GM19452 (cell line): ENCODE measurements around the gene TOX2.

Experiments
- ATAC-seq: cut with Tn5 transposase; IDR thresholded peaks from one replicate; pipeline ENCODE4 v1.9.1; 2021; ENCODE audit not compliant: unreplicated experiment

Gene TOX2

GRCh38 chr20:43915211-43916072 is 790 bp downstream of the TOX2 start:
- ATAC-seq = no peak

DNA sequence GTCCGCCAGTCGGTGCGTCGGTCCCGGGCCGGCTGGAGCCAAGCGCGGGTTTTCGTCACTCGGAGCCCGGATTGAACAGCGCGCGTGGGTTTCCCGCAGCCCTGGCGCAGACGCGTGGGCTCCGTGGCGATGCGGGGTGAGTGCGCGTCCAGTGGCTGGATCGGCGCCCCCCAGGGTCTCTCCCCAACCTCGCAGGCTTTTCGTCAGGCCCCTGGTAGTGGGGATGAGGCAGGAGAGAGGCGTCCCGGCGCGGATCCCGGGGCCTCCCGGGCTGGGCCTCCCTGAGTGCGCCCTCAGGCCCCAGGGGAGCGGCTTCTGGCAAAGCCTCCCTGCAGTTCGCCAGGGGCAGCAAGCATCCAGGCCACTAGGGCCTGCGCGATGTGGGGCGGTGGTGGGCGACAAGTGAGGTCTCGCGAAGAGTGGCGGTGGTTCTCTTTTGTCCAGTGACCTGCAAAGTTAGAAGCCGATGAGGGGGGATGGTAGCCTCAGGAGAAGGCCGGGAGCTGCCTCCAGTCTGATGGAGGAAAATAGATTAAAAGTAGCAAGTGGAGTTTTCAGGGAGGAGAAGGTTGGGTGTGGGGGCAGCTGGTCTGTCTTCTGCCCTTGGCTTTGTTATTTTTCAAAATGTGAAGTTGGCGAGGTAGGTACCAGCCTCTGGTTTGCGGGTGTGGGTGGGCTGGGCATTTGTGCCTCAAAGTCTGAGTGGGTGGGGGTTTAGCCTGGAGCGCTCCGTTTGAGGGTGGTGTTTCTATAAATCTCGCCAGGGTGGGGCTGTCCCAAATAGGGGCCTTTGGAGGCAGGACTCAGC is 1.6 kb downstream of the TOX2 start:
- no peak for ATAC-seq

GRCh38 chr20:43916881-43917371 is 2.3 kb downstream of the TOX2 start:
- ATAC-seq = no peak

DNA sequence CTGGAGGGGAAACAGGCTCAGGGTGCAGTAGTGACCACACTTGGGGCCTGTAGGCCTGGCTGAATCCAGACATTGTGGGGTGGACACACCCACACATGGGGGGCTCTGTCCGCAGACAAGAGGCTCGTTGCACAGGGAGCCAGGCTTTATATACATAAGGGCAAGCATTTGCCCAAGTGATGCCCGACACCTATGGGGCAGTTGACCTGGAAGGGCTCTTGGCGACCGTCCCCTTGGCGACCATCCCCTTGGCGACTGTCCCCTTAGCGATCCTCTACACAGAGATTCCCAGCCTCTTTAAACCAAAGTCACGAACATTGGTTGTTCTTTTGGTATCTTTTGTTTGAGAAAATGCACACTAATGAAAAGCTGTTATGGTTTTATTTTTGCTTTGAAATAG is 2.7 kb downstream of the TOX2 start:
- ATAC-seq = no peak

DNA sequence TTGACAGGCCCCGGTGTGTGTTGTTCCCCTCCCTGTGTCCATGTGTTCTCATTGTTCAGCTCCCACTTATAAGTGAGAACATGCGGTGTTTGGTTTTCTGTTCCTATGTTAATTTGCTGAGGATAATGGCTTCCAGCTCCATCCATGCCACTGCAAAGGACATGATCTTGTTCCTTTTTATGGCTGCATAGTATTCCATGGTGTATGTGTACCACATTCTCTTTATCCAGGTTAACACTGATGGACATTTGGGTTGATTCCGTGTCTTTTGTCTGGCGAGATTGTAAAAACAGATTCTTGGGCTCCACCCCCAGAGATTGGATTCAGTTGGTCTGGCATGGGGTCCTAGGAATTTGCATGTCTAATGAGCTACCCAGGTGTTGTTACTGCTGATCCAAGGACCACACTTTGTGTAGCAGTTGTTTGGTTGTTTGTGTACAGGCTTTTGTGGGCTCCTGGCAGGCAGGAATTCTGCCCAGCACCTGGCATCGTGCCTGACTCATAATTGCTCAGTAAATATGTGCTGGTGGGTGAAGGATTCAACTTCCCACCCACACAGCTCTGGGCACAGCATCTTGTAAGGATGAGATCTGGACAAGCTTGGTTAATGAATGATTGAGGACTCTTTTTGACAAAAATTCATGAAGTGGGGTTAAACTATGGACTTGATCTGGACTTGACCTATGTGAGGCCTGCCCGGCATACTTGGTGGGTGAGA is 5.2 kb downstream of the TOX2 start:
- no peak for ATAC-seq

DNA sequence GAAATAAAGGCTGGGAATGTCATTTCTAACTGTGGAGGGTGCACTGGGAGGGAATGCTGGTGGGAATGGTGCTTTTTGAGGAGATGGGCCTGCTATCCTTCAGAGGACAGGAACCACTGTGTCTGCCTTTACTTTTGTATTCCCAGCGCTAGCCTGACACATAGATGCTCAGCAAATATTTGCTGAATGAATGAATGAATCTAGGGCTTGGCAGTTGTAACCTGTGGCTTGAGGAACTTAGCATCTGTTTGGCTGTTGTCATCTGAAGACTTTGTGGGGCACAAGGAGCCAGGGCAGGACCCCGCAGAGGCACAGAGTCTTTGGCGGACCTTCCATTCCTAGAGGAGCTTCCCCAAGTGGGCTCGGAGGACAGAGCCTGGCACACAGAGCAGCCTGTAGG is 6.1 kb downstream of the TOX2 start:
- ATAC-seq = no peak

- ATAC-seq = no peak
Observed at GRCh38 chr20:43921227-43921780, 6.7 kb downstream of the TOX2 start.

- ATAC-seq = no peak
Observed at GRCh38 chr20:43922614-43923013, 8.0 kb downstream of the TOX2 start.

GRCh38 chr20:43923322-43923721 is 8.7 kb downstream of the TOX2 start:
- no peak for ATAC-seq

GRCh38 chr20:43923917-43924316 is 9.3 kb downstream of the TOX2 start:
- ATAC-seq = no peak

- no peak for ATAC-seq
Observed at GRCh38 chr20:43925215-43925614, 10.6 kb downstream of the TOX2 start.

DNA sequence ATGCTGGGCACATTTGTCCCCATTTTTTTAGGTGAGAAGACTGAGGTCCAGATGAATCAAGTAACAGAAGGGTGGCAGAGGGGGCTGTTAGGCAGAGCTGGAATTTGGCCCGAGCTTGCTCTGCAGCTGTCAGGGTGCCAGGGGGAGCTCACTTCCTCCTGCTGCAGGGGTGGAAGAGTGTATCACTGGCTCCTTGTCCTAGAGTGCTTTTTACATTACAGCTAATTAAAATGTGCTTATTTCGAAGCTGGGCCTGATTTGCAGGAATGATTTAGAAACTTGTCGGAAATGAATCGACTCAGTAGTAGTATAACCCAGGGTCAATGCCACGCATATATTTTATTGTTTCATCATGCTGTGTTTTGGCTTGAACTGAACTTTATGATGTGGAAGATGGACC is 11.1 kb downstream of the TOX2 start:
- ATAC-seq = no peak

DNA sequence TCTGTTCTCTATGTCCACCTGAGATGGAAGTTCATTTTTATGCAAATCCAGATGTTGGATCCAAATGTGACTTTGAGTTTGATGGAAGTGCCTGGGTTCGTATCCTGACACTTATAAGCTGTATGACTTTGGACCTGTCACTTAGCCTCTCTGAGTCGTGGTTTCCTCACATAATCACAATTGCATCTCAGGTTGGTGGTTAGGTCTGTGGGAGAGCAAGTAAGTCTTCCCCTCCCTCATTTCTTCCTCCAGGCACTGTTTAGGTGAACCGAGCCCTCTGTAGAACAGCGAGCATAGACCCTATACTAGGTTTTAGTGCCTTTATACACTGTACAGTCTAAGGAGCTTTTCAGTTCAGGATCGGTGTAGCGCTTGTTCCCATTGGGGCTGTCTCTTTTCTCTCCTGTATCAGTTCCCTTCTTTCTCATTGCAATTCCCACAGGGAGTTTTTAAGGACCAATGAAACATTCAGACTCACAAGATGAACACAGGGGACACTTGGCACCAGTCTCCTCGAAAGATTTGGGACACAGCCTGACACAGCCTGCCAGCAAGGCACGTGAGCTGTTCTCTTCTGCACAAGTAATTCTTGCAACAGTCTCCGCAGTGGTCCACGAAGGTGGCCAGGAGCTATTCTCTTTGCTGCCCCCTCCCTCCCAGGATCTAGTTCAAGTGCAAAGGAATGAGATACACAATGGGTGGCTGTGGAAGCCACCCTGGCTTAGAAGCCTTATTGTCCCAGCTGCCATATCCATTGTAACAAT is 11.8 kb downstream of the TOX2 start:
- no peak for ATAC-seq

DNA sequence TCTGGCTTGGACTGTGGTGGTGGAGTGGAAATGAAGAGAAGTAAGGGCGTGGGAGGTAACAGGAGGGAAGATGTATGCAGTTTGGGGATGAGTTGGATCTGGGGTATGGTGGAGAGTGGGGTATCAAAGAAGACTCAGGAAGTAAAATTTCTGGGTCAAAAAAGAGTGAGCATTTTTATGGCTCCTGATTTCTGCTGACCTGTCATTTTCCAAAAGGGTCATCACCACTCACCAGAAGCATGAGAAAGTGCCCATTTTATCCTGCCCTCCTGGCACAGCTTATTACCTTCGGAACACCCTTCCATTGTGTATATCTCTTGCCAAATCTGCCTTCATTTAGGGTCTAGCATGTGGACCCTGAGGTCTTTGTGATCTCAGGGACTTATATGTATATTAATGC is 17.3 kb downstream of the TOX2 start:
- ATAC-seq = no peak

GRCh38 chr20:43934833-43935232 is 20.2 kb downstream of the TOX2 start:
- ATAC-seq = no peak

DNA sequence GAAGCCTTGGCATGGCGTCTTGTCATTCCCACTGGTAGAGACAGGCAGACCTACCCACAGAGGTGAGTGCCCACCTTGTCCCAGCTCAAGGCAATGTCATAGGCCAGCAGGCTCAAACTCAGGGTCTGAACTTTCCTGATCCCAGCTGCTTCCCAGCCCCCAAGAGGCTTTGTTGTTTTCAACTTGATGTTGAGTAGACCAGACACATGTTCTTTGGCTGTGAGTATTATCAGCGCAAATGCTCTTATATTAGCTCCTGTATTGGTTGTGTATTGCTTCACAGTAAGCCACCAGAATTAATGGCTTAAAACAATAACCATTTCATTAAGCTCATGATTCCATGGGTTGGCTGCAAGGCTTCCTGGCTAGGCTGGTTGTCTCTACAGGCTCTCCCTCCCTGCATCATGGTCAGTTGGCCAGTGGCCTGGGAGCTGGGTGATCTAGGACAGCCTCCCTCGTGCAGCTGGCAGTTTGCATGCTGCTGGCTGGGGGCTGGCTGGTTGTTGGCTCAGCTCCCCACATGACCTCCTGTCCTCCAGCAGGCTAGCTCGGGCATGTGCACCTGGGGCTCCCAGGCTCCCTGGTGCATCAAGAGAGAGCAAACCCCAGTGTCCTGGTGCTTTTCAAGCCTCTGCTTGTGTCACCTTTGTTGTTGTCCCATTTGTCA is 21.6 kb downstream of the TOX2 start:
- no peak for ATAC-seq

DNA sequence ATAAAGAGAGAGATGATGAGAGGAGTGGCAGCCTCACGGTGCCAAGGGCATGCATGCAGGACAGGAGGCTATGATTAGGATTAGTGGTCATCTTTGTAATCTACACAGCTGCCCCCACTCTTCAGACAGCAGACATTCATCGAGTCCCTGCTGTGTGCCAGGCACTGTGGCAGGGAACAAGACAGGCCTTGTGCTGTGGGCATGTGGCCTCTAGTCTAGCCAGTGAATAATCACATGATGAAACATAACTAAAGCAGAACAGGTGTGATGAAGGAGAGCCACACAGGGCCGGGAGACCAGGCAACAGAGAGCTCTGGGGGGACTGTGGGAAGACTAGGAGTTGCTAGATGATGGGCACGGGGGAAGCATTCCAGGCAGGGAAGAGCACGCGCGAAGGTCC is 22.2 kb downstream of the TOX2 start:
- ATAC-seq = no peak

GRCh38 chr20:43937591-43937990 is 22.9 kb downstream of the TOX2 start:
- no peak for ATAC-seq

GRCh38 chr20:43938017-43938655 is 23.5 kb downstream of the TOX2 start:
- no peak for ATAC-seq
